Esophagus muscularis mucosa (tissue), 3 donors: ENCODE results near the gene PLA2G4B.

ENCODE experiments used
- EP300 ChIP-seq: sonication (generic); formaldehyde crosslinking; IDR thresholded peaks from one replicate; pipeline ENCODE4 v1.6.1; 2017; ENCODE audit warnings: antibody characterized with exemption
- TF ChIP-seq, protein P1 (sequence below), 3 experiments: fragments of 200-600 bp in 2 of 3; fragments of 450-650 bp in 1 of 3; sonication (generic) in 2 of 3; IDR thresholded peaks; one replicate each; pipeline ENCODE4 v1.5.1; 2017 to 2019; ENCODE audit warnings: antibody characterized with exemption in 3 of 3, mild to moderate bottlenecking in 2 of 3, moderate library complexity in 1 of 3

DNA sequence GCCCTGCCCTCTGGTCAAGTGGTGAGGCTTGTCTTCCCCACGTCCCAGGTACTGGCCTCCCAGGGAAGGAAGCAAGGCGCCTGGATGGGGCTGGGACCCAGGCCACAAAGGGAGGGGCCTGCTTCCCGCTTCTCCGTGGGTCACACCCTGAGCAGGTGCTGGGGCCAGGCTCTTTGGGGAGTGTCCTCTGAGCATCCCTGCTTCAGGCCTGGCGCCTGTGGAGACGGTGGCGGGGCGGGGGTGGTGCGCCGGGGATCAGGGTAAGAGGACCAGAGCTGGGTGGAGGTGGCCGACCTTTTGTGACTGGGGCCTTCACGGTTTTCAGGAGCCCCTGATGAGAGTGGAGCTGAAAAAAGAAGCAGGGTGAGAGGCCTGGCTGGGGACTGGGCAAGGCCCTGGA lies 3.6 kb downstream of the PLA2G4B start:
- TF ChIP-seq, protein P1, sequence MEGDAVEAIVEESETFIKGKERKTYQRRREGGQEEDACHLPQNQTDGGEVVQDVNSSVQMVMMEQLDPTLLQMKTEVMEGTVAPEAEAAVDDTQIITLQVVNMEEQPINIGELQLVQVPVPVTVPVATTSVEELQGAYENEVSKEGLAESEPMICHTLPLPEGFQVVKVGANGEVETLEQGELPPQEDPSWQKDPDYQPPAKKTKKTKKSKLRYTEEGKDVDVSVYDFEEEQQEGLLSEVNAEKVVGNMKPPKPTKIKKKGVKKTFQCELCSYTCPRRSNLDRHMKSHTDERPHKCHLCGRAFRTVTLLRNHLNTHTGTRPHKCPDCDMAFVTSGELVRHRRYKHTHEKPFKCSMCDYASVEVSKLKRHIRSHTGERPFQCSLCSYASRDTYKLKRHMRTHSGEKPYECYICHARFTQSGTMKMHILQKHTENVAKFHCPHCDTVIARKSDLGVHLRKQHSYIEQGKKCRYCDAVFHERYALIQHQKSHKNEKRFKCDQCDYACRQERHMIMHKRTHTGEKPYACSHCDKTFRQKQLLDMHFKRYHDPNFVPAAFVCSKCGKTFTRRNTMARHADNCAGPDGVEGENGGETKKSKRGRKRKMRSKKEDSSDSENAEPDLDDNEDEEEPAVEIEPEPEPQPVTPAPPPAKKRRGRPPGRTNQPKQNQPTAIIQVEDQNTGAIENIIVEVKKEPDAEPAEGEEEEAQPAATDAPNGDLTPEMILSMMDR (IDR thresholded peaks at IDR 0.05): no peak
- no peak for TF ChIP-seq EP300
